ENCODE results near the gene BNC1. TPM values are rescaled to one million over a fixed set of nuclear protein-coding genes. Genes with fewer than 3 reads are reported as not detected.

BNC1 gene
- total RNA-seq, 1 donor from 2014 or later = 0.11 TPM

- no peak for DNase-seq
- no peak overlapping the region for H3K27ac ChIP-seq (replicated peaks)
- TF ChIP-seq CTCF (IDR thresholded peaks at IDR 0.05; ENCODE audit: borderline replicate concordance) = no peak
- no peak overlapping the region for H3K4me3 ChIP-seq
- intact Hi-C loops (cut with micrococcal nuclease) = no loop called here
- peaks cover 50% of the 10 kb centered on the region for H3K27me3 ChIP-seq (ENCODE audit: low read depth)
- peaks cover 9% of the 10 kb centered on the region for H3K4me1 ChIP-seq
- H3K9me3 ChIP-seq (replicated peaks) = no peaks in the 10 kb centered on the region
- no peaks in the 10 kb centered on the region for H3K36me3 ChIP-seq
Measured at GRCh38 chr15:83288381-83288801, 3.9 kb upstream of the BNC1 start.

GRCh38 chr15:83287541-83288027, 3.1 kb upstream of the BNC1 start:
- Histone ChIP-seq H3K4me3 (no peak overlapping the region), H3K36me3 (no peaks in the 10 kb centered on the region), H3K9me3 (replicated peaks) (no peaks in the 10 kb centered on the region), H3K27ac (replicated peaks) (no peak overlapping the region), H3K4me1 (peaks cover 15% of the 10 kb centered on the region), H3K27me3 (ENCODE audit: low read depth) (peaks cover 55% of the 10 kb centered on the region)
- TF ChIP-seq CTCF (IDR thresholded peaks at IDR 0.05; ENCODE audit: borderline replicate concordance) = no peak
- intact Hi-C loops (cut with micrococcal nuclease) = no loop called here
- no peak for DNase-seq

DNA sequence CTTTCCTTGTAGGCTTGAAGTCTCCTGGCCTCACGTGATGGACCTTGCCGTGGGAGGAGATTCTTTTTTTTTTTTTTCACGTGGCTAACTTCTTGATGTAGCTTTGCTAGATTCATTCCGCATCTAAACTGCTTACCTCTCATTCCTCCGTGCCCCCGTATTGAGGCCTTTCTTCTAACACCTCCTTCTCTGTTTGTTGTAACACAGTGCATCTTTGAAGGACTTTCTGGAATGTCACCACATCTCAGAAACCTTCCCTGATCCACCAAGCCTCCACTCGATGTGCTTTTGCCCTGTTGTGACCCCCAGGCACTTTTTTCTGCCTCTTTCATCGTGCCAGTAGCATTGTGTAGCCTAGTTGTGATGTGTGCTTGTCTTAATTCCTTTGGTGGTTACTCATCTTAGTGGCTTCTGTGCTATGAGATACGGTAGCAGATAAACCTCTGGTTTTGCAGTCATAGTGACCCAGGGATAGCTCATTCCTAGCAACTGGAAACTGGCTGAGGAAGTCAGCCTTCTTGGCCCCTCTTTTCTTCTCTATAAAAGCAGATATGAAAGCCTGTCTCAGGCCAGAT, 1.6 kb upstream of the BNC1 start:
- no peak for DNase-seq
- Histone ChIP-seq H3K4me3 (no peak overlapping the region), H3K36me3 (no peaks in the 10 kb centered on the region), H3K9me3 (replicated peaks) (no peaks in the 10 kb centered on the region), H3K27ac (replicated peaks) (no peak overlapping the region), H3K4me1 (peaks cover 15% of the 10 kb centered on the region), H3K27me3 (ENCODE audit: low read depth) (peaks cover 64% of the 10 kb centered on the region)
- TF ChIP-seq CTCF (IDR thresholded peaks at IDR 0.05; ENCODE audit: borderline replicate concordance) = no peak
- intact Hi-C loops (cut with micrococcal nuclease) = no loop called here

DNA sequence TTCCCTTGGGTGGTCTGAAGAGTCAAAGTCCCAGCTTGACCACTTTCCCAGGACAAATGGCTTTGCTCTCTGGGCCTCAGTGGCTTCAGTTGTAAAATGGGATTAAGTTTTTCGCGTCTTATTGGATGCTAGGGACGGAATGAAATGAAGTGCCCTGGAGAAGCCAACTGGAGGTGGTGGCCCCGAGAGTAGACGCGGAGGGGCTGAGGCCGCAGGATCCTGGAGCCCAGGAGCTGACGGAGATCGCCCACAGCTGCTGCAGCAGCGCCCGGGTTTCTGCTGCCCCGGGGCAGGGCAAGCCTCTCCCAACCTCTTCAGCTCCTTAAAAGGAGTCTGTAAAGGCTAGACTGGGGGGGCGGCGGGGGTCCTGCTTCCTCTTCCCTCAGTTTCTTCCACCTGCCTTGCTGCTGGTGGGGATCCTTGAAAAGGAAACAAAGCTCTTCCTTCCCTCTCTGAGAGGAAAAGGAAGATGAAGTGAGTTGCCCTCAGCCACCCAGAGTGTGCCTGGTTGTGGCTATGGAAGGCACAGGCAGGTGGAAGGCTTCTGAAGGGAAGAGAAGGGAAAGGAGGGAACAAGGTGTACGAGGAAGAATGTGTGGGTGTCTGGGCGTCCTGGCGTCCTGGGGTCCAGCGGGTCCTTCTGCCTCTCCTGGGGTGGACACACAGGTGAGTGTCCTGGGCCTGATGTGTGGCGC, 967 bp upstream of the BNC1 start:
- no peak overlapping the region for H3K27ac ChIP-seq (replicated peaks)
- intact Hi-C loops (cut with micrococcal nuclease) = no loop called here
- no peaks in the 10 kb centered on the region for H3K36me3 ChIP-seq
- DNase-seq = no peak
- peaks cover 67% of the 10 kb centered on the region for H3K27me3 ChIP-seq (ENCODE audit: low read depth)
- peaks cover 15% of the 10 kb centered on the region for H3K4me1 ChIP-seq
- TF ChIP-seq CTCF (IDR thresholded peaks at IDR 0.05; ENCODE audit: borderline replicate concordance) = no peak
- no peak overlapping the region for H3K4me3 ChIP-seq
- no peaks in the 10 kb centered on the region for H3K9me3 ChIP-seq (replicated peaks)

GRCh38 chr15:83283813-83284558, 478 bp downstream of the BNC1 start:
- Histone ChIP-seq H3K27me3 (ENCODE audit: low read depth) (peaks cover 81% of the 10 kb centered on the region), H3K27ac (replicated peaks) (no peak overlapping the region), H3K9me3 (replicated peaks) (no peaks in the 10 kb centered on the region), H3K36me3 (no peaks in the 10 kb centered on the region), H3K4me1 (peaks cover 15% of the 10 kb centered on the region), H3K4me3 (peak overlapping the region; percentile 69)
- DNase-seq = no peak
- intact Hi-C loops (cut with micrococcal nuclease) = no loop called here
- no peak for TF ChIP-seq CTCF (IDR thresholded peaks at IDR 0.05; ENCODE audit: borderline replicate concordance)
